ENCODE data around the gene ALOX5AP.

GRCh38 chr13:30789166-30789862 is 54.0 kb downstream of the ALOX5AP start:
- TF ChIP-seq CTCF (IDR thresholded peaks at IDR 0.05; ENCODE audit: low read depth, low read length) (no peak), POLR2A (IDR thresholded peaks at IDR 0.05; ENCODE audit: extremely low read depth, insufficient read length) (no peak)

Data from NB4 (cell line).